Measurements from ENCODE around the gene IGSF21.

DNA sequence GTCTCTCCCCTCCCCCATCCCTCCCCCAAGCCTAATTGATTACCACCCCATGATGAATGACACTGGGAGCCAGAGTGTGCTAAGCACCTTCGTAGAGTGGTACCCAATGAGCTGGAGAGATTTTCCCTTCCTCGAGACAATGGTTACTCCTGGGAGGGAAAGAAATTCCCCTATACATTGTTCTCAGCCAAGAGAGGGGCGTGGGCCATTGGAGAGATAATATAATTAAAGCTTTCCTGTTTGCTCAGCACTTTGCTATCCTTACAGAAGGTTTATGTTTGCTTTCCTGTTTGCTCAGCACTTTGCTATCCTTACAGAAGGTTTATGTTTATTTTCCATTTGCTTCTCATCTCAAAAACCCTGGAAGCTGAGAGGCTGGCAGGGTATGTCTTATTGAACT is 247.0 kb downstream of the IGSF21 start:
- no peak for TF ChIP-seq MEF2A (IDR thresholded peaks at IDR 0.05; ENCODE audit: borderline replicate concordance, low read depth)
- TF ChIP-seq EZH2phosphoT487 (IDR thresholded peaks at IDR 0.05; ENCODE audit: borderline replicate concordance, low read depth) = no peak
- TF ChIP-seq, protein P1, sequence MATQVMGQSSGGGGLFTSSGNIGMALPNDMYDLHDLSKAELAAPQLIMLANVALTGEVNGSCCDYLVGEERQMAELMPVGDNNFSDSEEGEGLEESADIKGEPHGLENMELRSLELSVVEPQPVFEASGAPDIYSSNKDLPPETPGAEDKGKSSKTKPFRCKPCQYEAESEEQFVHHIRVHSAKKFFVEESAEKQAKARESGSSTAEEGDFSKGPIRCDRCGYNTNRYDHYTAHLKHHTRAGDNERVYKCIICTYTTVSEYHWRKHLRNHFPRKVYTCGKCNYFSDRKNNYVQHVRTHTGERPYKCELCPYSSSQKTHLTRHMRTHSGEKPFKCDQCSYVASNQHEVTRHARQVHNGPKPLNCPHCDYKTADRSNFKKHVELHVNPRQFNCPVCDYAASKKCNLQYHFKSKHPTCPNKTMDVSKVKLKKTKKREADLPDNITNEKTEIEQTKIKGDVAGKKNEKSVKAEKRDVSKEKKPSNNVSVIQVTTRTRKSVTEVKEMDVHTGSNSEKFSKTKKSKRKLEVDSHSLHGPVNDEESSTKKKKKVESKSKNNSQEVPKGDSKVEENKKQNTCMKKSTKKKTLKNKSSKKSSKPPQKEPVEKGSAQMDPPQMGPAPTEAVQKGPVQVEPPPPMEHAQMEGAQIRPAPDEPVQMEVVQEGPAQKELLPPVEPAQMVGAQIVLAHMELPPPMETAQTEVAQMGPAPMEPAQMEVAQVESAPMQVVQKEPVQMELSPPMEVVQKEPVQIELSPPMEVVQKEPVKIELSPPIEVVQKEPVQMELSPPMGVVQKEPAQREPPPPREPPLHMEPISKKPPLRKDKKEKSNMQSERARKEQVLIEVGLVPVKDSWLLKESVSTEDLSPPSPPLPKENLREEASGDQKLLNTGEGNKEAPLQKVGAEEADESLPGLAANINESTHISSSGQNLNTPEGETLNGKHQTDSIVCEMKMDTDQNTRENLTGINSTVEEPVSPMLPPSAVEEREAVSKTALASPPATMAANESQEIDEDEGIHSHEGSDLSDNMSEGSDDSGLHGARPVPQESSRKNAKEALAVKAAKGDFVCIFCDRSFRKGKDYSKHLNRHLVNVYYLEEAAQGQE (IDR thresholded peaks at IDR 0.05; ENCODE audit: low read depth, low read length) = no peak
- TF ChIP-seq, protein P2, sequence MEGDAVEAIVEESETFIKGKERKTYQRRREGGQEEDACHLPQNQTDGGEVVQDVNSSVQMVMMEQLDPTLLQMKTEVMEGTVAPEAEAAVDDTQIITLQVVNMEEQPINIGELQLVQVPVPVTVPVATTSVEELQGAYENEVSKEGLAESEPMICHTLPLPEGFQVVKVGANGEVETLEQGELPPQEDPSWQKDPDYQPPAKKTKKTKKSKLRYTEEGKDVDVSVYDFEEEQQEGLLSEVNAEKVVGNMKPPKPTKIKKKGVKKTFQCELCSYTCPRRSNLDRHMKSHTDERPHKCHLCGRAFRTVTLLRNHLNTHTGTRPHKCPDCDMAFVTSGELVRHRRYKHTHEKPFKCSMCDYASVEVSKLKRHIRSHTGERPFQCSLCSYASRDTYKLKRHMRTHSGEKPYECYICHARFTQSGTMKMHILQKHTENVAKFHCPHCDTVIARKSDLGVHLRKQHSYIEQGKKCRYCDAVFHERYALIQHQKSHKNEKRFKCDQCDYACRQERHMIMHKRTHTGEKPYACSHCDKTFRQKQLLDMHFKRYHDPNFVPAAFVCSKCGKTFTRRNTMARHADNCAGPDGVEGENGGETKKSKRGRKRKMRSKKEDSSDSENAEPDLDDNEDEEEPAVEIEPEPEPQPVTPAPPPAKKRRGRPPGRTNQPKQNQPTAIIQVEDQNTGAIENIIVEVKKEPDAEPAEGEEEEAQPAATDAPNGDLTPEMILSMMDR (IDR thresholded peaks at IDR 0.05) = no peak
- TF ChIP-seq POLR2AphosphoS5 (IDR thresholded peaks at IDR 0.05; ENCODE audit: low read depth, low read length) = no peak
- TF ChIP-seq TAF1 (IDR thresholded peaks at IDR 0.05; ENCODE audit: borderline replicate concordance, low read depth, low read length) = no peak
- TF ChIP-seq FOXM1 (IDR thresholded peaks at IDR 0.05; ENCODE audit: low read depth) = no peak
- TF ChIP-seq, protein P3, sequence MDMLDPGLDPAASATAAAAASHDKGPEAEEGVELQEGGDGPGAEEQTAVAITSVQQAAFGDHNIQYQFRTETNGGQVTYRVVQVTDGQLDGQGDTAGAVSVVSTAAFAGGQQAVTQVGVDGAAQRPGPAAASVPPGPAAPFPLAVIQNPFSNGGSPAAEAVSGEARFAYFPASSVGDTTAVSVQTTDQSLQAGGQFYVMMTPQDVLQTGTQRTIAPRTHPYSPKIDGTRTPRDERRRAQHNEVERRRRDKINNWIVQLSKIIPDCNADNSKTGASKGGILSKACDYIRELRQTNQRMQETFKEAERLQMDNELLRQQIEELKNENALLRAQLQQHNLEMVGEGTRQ (IDR thresholded peaks at IDR 0.05; ENCODE audit: borderline replicate concordance, low read depth, low read length) = no peak
- TF ChIP-seq CHD2 (IDR thresholded peaks at IDR 0.05; ENCODE audit: low read length, partially characterized antibody) = no peak
- no peak for TF ChIP-seq YY1 (IDR thresholded peaks at IDR 0.05; ENCODE audit: low read depth)
- TF ChIP-seq FOSL2 (IDR thresholded peaks at IDR 0.05; ENCODE audit: borderline replicate concordance, low read depth) = no peak
